DMS153 treated with DMSO at 0.1 percent for 48 hours (cell line): ENCODE measurements around the gene DNAJC19.
A peak's percentile ranks its signal among the peaks of the same experiment; 100 is the strongest.
"Not testable (repeated sequence)": the region's sequence is repeated elsewhere in the genome, so short reads cannot be mapped to it uniquely, and the experiment has no call there.

ENCODE experiments used
- DNase-seq: peaks from one replicate; lab custom pipeline; 2025; ENCODE audit not compliant: unreplicated experiment; lab: John Stamatoyannopoulos, UW

DNAJC19 gene

DNA sequence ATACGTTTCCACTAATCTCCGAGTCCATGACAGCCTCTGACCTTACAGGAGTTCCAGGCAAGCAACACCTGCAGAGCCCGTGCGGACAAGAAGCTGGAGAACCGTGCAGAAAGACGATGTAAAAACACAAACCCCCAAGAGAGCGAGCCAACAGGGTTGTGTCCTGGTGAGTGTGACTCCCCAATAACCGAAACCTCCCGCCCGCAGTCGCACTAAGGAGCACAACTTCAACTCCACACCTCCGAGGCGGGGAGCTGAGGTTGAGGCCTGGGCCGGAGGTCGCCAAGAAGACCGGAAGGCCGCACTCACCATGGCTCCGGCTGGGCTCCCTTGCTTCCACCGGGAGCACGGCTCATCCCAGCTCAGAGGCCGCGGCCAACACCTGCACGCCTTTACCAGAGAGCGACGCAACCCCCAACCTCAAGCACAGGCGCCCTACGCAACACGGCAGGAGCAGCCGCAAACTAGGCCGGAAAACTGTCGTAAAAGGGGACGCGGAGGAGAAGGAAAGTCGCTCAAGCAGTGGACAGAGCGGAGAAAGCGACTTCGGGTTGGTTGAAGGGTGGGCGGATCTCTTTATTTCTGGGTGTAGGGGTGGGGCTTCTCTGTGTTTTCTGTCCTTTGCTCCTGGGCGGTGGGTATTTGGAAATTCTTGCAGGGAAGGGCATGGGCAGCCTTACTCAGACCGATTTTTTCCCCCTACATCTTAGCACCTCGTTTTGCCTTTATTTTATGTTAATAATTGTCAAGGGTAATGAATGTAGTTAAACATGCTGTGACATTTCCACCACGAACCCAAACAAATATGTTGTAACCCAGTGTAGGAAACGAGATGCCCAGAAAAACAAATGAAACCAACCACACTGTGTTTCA is at the start of gene DNAJC19:
Gene DNAJC19, minus strand, starts transcription at position 446 of the 873 bp plus-strand sequence. Its CDS starts 134 bp downstream, at position 312.
- peak; percentile 92 for DNase-seq

DNA sequence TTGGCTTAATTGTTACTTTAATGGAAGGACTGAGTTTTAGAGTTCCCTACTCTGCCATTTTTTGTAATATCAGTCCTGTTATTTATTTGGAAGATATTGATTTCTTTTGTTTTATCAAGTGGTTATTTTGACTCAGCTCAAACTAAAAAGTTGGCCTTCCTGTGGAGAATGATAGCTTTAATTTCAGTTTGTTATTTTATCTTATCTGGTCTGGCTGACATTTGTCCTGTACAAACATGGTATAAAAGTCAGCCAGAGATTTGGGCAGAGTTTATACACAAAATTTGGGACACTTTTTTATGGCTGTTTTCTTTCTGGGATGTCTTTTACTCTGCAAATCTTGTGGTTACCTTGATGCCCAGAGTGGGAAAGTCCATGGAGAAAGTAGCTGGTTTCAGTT is 41.4 kb upstream of the DNAJC19 start:
- no peak for DNase-seq

DNA sequence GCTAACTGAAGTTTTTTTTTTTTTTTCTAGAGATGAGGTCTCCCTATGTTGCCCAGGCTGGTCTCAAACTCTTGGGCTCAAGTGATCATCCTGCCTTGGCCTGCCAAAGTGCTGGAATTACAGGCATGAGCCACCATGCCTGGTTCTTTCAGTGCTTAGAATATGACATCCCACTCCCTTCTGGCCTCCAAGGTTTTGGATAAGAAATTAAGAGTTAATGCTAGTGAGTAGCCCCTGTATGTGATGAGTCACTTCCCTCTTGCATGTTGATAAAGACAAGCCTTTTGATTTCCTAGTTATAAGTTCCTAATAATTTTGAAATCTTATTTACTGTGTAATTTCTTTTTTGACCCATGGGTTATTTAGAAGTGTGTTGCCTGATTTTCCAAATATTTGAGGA is 35.7 kb upstream of the DNAJC19 start:
- DNase-seq, result no peak

DNA sequence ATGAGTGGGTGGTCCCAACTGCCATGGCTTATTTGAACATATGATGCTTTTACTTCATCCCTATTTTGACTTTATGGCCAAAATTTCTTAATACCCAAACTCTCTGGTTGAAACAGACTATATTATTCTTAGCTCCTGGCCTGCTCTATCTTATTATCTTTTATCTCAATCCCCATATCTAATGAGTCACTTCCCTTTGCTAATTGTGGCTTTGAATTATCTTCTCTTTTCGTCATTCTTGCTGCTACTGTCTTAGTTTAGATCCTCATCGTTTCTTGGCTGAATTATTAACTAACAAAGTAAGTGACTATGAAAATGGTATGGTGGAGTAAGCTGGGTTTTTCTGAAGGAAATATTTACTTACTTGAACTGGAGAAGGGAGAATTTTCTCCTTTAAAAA is 28.2 kb upstream of the DNAJC19 start:
- no peak for DNase-seq

DNA sequence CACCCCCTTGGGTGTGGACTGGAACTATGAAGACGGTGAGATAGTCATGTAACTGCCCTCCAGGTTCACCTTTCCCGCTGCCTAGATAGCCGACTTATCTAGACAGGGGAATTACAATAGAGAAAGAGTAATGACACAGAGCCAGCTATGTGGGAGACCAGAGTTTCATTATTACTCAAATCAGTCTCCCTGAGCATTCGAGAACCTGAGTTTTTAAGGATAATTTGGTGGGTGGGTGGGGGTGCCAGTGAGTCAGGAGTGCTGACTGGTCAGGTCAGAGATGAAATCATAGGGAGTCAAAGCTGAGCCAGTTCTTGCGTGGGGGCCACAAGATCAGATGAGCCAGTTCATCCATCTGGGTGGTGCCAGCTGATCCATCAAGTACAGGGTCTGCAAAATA is 19.7 kb upstream of the DNAJC19 start:
- DNase-seq, result no peak

DNA sequence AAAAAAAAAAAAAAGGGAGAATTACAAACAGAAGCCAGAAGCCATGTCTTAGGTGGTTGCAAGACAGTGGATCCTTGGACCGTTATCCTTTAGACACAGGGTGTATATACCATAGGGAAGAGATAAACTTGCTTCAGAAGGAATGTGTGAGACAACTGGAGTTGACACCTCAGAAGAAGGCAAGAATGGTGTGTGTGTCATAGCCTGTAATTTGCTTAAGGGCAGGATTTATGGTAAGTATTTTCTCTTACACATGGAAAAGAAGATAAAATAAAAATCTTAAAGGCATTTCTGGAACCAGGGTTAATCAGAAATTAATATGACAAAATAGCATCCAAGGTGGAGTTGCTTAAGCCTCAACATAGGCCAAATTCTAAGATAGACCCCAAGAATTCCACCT is 19.3 kb upstream of the DNAJC19 start:
- no peak for DNase-seq

DNA sequence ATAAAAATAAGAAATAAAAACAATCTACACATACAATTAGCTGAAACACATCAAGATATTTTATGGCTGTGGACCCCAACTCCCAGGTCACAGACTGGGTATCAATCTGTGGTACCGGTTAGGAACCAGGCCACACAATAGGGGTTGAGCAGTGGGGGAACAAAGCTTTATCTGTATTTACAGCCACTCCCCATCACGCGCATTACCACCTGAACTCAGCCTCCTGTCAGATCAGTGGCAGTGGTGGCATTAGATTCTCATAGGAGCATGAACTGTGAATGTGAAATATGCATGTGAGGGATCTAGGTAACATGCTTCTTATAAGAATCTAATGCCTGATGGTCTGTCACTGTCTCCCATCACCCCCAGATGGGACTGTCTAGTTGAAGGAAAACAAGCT is 17.7 kb upstream of the DNAJC19 start:
- DNase-seq, result no peak

DNA sequence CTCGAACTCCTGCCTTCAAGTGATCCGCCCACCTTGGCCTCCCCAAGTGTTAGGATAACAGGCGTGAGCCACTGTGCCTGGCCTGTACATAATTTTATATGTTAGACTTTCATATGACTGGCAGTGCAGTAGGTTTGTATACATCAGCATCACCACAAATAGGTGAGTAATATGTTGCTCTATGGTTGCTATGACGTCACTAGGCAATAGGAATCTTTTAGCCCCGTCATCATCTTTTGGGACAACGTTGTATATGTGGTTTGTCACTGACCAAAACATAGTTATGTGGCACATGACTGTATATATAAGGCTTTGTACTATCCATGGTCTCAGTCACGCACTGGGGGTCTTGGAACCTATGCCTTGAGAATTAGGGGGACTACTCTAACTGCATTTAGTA is 17.0 kb upstream of the DNAJC19 start:
- DNase-seq, result no peak

DNA sequence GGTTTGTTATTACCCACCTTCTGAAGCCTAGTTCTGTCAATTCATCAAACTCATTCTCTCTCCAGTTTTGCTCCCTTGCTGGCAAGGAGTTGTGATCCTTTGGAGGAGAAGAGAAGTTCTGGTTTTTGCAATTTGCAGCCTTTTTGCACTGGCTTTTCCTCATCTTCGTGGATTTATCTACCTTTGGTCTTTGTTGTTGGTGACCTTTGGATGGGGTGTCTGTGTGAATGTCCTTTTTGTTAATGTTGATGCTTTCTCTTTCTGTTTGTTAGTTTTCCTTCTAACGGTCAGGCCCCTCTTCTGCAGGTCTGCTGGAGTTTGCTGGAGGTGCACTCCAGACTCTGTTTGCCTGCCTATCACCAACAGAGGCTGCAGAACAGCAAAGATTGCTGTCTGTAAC is 13.9 kb upstream of the DNAJC19 start:
- DNase-seq, result not testable (repeated sequence)

DNA sequence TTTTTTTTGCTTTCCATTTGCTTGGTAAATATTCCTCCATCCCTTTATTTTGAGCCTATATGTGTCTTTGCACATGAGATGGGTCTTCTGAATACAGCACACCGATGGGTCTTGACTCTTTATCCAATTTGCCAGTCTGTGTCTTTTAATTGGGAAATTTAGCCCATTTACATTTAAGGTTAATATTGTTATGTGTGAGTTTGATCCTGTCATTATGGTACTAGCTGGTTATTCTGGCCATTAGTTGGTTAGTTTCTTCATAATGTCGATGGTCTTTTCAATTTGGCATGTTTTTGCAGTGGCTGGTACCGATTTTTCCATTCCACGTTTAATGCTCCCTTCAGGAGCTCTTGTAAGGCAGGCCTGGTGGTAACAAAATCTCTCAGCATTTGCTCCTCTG is 12.8 kb upstream of the DNAJC19 start:
- DNase-seq, result not testable (repeated sequence)

DNA sequence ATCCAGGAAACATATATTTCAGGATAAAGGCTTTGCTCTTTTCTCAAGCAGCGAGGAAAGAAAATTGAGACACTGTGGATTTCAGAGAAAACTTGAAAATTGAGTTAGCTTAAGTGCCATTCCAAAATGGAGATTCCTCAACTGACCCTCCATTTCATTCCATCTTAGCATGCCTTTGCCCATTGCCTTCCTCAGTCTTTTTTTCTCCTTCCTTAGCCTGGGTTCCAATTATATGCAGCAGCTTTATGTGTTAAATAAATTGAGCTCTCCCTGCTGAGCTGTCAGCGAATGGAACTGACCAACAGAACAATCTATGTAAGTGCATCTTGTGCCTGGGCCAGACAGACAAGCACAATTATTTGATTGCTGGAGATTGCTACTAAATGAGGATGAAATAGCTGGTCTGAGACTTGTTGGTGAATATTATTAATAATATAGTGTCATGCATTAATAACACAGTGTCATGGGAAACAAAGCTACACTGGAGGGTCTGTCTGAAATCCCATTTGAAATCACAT is 6.9 kb upstream of the DNAJC19 start:
- DNase-seq, result no peak

DNA sequence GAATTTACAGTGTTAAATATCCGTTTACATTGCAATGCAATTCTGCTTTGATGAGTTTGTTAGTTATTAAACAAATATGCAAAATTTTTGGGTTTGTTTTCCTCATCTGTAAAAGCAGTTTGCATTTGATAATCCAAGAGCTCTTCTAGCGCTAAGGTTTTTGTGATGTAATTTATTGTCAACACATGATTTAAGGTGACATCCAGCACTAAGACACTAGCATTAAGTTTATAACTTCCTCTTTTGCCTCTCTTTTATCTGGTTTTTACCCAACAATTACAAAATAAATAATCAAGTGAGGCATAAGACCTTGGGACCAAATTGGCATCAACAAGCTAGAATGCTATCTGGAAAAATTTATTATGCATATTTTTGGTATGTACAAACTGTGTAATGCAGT is 969 bp upstream of the DNAJC19 start:
- no peak for DNase-seq

DNA sequence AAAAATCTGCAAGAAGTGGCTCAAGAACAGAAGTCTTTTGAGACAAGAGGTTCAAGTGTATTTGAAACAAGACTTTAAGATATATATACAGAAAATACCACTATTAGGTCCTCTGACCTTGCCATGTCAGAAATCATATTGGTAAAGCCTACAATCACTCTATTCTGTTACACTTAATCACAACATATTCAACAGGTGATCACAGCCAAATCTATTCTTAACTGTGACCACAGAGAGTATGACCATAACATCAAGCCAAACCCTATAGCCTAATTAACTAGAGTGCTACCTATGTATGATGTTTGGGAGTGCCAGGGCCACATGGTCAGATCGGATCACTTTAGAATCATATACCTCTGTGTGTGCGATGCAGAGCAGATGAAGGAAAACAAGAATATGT is 2.2 kb downstream of the DNAJC19 start:
- no peak for DNase-seq

DNA sequence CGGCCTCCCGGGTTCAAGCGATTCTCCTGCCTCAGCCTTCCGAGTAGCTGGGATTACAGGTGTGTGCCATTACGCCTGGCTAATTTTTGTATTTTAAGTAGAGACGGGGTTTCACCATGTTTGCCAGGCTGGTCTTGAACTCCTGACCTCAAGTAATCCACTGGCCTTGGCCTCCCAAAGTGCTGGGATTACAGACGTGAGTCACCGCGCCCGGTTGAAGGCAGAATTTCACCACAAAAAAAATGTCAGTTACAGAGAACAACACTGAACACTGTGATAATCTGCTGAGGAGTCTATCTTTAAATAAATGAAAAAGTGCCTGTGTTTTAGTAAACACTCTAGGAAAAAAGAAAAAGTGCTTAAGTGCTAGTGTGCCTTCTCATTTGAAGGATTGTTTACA is 3.2 kb downstream of the DNAJC19 start:
- not testable (repeated sequence) for DNase-seq

DNA sequence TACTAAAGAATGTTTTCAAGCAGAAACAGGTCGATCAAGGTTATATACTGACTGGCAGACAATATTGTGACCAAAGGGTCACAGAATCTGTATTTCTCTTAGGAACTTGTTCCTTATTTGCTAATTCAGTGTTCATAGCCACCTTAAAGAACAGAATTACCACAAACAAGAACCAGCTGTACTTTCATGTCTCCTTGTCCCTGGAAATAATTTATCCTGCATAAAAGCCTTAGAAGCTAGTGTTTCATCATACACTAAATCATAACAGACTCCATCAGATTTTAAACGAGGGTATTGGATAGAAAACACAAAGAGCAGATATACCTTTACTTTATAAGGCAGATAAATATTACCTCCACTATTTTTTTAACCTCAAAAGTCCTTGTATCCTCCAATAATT is 6.4 kb downstream of the DNAJC19 start:
- no peak for DNase-seq

DNA sequence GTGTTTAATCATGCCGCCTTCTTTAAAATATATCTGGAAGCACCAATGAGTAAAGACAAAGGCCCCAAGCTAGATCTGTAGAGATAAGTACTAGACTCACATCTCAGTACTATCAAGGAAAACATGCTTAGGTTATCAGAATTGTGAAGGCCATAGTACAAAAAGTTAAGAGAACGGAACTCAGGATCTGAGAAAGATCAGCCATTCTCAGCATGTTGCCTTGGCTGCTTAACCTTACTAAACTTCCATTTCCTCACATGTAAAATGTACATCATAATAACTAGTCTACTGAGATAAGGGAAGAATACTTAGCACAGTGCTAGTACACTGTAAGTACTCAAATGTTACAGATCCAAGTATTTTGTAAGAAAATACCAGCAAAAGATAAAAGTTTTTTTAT is 7.6 kb downstream of the DNAJC19 start:
- no peak for DNase-seq

DNA sequence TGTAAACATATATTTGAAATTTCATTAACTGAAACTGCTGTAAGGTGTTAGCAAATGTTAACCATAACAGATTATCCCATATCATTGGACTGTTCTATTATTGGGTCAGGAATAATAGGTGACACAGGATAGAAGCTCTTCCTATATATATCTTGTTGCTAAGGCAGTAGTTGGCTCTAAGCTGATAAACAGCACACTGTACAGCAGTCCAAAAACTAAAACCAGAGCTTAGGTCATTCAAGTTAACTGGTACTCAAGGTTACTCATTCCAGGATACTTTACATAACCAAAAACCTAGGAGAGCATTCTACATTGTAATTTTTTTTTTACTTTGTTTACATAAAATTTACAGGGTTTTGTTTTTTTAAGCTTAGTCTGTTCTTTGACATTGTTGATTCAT is 8.9 kb downstream of the DNAJC19 start:
- DNase-seq, result no peak

DNA sequence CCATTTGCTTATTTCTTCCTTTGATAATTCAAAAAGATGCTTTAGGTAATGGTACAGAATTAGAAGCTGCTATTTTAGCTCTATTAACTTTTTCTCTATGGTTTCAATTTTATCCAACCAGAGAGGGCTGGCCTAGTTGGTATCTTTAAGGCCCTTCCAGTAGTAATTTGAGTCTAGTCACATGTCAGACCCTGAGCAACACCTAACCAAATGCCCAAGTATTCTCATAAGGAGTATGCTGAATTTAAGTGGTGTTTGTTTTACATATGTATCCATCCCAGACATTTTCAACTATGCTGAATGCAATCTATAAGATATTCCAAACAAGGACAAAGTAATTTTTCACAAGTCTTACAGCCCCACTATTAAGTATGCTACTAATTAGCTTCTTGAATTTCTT is 9.6 kb downstream of the DNAJC19 start:
- no peak for DNase-seq

DNA sequence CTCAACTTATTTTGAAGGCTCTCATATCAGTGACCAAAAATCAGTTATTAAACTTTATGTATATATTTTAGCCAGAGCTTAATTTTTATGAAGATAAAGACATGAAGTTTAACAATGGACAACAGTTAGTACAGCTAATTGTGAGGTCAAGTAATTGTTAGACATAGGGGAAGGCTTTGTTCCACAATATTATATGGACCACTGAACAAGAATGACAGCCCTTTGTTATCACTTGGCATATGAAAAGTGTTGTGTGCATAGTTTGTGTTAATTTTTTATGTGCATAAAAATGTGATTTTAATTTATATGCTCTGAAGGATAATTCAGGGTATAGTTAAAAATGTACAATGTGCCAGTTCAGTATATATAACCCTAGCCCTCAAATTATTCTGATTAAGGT is 12.0 kb downstream of the DNAJC19 start:
- no peak for DNase-seq

DNA sequence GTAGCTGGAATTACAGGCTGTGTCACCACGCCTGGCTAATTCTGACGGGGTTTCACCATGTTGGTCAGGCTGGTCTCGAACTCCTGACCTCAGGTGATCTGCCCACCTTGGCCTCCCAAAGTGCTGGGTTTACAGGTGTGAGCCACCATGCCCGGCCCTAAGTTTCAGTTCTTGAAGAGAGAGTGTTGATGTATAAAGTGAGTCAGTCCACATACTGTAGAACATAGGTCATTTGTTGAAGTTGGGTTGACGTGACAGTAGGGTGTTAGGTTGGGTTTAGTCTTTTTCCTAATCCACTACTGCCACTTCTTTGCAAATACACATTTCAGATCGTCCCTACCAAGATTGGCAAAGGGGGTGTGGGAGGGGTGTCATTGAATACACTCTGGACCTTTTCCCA is 15.2 kb downstream of the DNAJC19 start:
- DNase-seq, result no peak

DNA sequence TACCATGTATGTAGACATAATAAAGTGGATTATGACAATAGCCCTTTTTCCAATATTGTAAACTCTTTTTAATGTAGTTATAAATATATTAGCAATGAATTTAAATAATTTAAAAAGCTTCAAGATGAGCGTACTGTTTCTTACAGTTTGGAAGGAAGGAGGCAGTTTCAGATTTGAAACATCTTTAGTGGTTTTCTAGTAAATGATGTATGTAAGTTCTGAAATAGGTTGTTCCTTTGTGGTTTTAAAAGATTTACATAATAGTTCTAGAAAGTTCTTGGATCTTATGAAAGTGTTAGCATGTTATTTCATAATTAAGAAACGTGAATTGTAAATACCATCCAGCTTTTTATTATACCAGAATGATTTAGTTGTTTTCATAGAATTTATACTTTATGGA is 16.0 kb downstream of the DNAJC19 start:
- DNase-seq, result no peak

DNA sequence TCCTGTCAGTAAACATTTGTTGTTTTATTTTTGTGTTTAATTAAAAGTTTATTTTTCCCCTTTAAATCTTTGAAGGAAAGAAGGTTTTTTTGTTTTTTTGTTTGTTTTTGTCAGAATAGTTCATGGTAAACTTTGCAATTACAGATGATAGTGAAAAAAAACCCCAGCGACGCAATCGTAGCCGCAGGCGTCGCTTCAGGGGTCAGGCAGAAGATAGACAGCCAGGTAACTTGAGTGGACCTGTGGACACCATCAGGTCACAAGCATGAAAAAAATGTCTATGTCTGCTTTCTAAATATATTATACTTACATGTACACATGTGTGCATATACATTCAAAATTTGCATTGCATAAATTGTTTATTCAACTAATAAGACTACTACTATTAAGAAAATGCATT is 18.6 kb downstream of the DNAJC19 start:
- no peak for DNase-seq

DNA sequence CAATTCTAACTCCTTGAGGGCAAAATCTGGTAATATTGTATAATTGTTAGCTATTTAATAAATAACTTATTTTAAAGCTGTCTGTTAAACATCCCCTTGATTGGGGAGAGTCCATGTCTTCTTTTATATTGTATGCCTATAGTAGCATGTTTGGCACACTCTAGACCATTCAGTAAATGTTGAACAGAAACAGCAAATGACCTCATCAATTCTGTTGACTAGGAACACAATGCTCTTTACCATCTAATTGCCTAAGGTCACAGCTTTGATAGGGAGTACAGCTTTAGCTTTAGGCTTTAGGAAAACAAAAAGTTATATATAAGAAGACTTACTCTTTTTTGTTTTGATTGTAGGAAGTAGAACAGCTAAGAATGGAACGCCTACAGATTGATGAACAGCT is 27.0 kb downstream of the DNAJC19 start:
- DNase-seq, result no peak
